Activated CD8-positive, alpha-beta memory T cell treated with anti-CD3 and anti-CD28 coated beads, Interleukin-2, amount 10 ng/mL, durations not matched to agents 7 days and 5 days (primary cell): Measurements from ENCODE around the gene MTRF1. TPM values are rescaled to one million over a fixed set of nuclear protein-coding genes. Genes with fewer than 3 reads are reported as not detected.

Experiments used
- ATAC-seq: fragments of 150-1000 bp; cut with Tn5 transposase; one replicate; pipeline ENCODE4 v1.10.0; 2021; ENCODE audit warnings: moderate library complexity
- CTCF ChIA-PET: fragments of 350-600 bp; sonication (Branson Sonifier 250); formaldehyde crosslinking; loops from one replicate; lab custom pipeline; 2021; ENCODE audit warnings: antibody characterized with exemption; lab: Charles Lee
- DNase-seq: peaks from one replicate; pipeline ENCODE4 v3.0.0-alpha.2; 2020
- H3K27ac Mint-ChIP-seq: one replicate; pipeline ENCODE4 v1.8.0; 2021; ENCODE audit warnings: mild to moderate bottlenecking, mixed read lengths
- H3K27me3 Mint-ChIP-seq: one replicate; pipeline ENCODE4 v1.8.0; 2021; ENCODE audit warnings: mixed read lengths
- H3K36me3 Mint-ChIP-seq: one replicate; pipeline ENCODE4 v1.8.0; 2021; ENCODE audit warnings: mild to moderate bottlenecking, mixed read lengths
- H3K4me1 Mint-ChIP-seq: one replicate; pipeline ENCODE4 v1.8.0; 2021; ENCODE audit warnings: mixed read lengths
- H3K4me3 Mint-ChIP-seq: one replicate; pipeline ENCODE4 v1.8.0; 2021; ENCODE audit warnings: mild to moderate bottlenecking, moderate library complexity, mixed read lengths
- H3K9me3 Mint-ChIP-seq: one replicate; pipeline ENCODE4 v1.8.0; 2022; ENCODE audit warnings: low read depth, mixed read lengths
- total RNA-seq, 2 experiments: library from RNA; stranded (reverse); gene quantifications; one replicate each; pipeline ENCODE4 v1.2.3, GENCODE V29; 2021

MTRF1 gene
- total RNA-seq, 2 experiments from 2014 or later = 22.2 to 23.3 TPM

- no peak for ATAC-seq
- peaks cover 22% of the 10 kb centered on the region for H3K36me3 Mint-ChIP-seq
- peaks cover 11% of the 10 kb centered on the region for H3K9me3 Mint-ChIP-seq
- no peaks in the 10 kb centered on the region for H3K27me3 Mint-ChIP-seq
- no peak overlapping the region for H3K27ac Mint-ChIP-seq
- H3K4me3 Mint-ChIP-seq = no peak overlapping the region
- peaks cover 13% of the 10 kb centered on the region for H3K4me1 Mint-ChIP-seq
- CTCF ChIA-PET = no interaction called here
- no peak for DNase-seq
Measured at GRCh38 chr13:41268764-41269163, 5.4 kb upstream of the MTRF1 start.

- no peak overlapping the region for H3K4me3 Mint-ChIP-seq
- no peak for ATAC-seq
- H3K36me3 Mint-ChIP-seq = peaks cover 25% of the 10 kb centered on the region
- H3K27me3 Mint-ChIP-seq = no peaks in the 10 kb centered on the region
- no peak overlapping the region for H3K27ac Mint-ChIP-seq
- CTCF ChIA-PET = interaction anchor here (1.3 kb wide), 1 partner anchor 11 kb away, joined by 3 read pairs; no protein-coding TSS in a partner anchor
- DNase-seq = no peak
- H3K9me3 Mint-ChIP-seq = peaks cover 11% of the 10 kb centered on the region
- peaks cover 21% of the 10 kb centered on the region for H3K4me1 Mint-ChIP-seq
Measured at GRCh38 chr13:41267106-41267505, 3.7 kb upstream of the MTRF1 start.

- no peak overlapping the region for H3K4me3 Mint-ChIP-seq
- peaks cover 37% of the 10 kb centered on the region for H3K36me3 Mint-ChIP-seq
- H3K9me3 Mint-ChIP-seq = no peaks in the 10 kb centered on the region
- ATAC-seq (no peak), DNase-seq (no peak)
- CTCF ChIA-PET = interaction anchor here (1.1 to 1.8 kb wide), 3 partner anchors 21 to 393 kb away, joined by 3 read pairs; no protein-coding TSS in a partner anchor
- H3K4me1 Mint-ChIP-seq = peaks cover 27% of the 10 kb centered on the region
- no peak overlapping the region for H3K27ac Mint-ChIP-seq
- no peaks in the 10 kb centered on the region for H3K27me3 Mint-ChIP-seq
Measured at GRCh38 chr13:41259875-41260501, 3.4 kb downstream of the MTRF1 start.

GRCh38 chr13:41257535-41257934 lies 5.8 kb downstream of the MTRF1 start:
- Mint-ChIP-seq H3K27ac (no peak overlapping the region), H3K4me3 (no peak overlapping the region), H3K27me3 (no peaks in the 10 kb centered on the region), H3K9me3 (no peaks in the 10 kb centered on the region), H3K4me1 (peaks cover 21% of the 10 kb centered on the region), H3K36me3 (peaks cover 50% of the 10 kb centered on the region)
- DNase-seq = no peak
- CTCF ChIA-PET = interaction anchor here (0.6 to 1.1 kb wide), 2 partner anchors 10 to 28 kb away, joined by 3 to 5 read pairs; no protein-coding TSS in a partner anchor
- no peak for ATAC-seq

- H3K4me1 Mint-ChIP-seq = peaks cover 15% of the 10 kb centered on the region
- no peak for ATAC-seq
- H3K4me3 Mint-ChIP-seq = no peak overlapping the region
- peaks cover 60% of the 10 kb centered on the region for H3K36me3 Mint-ChIP-seq
- CTCF ChIA-PET = interaction anchor here (1.0 kb wide), 1 partner anchor 32 kb away, joined by 3 read pairs; no protein-coding TSS in a partner anchor
- no peak overlapping the region for H3K27ac Mint-ChIP-seq
- no peaks in the 10 kb centered on the region for H3K9me3 Mint-ChIP-seq
- no peaks in the 10 kb centered on the region for H3K27me3 Mint-ChIP-seq
- no peak for DNase-seq
Measured at GRCh38 chr13:41254902-41255301, 8.5 kb downstream of the MTRF1 start.

- CTCF ChIA-PET = interaction anchor here (1.1 kb wide), 1 partner anchor 11 kb away, joined by 3 read pairs; no protein-coding TSS in a partner anchor
- H3K36me3 Mint-ChIP-seq = peaks cover 46% of the 10 kb centered on the region
- ATAC-seq = no peak
- H3K27me3 Mint-ChIP-seq = no peaks in the 10 kb centered on the region
- H3K27ac Mint-ChIP-seq = no peak overlapping the region
- H3K9me3 Mint-ChIP-seq = no peaks in the 10 kb centered on the region
- no peak overlapping the region for H3K4me3 Mint-ChIP-seq
- no peaks in the 10 kb centered on the region for H3K4me1 Mint-ChIP-seq
- DNase-seq = no peak
Measured at GRCh38 chr13:41250993-41251392, 12.4 kb downstream of the MTRF1 start.

- Mint-ChIP-seq H3K9me3 (no peaks in the 10 kb centered on the region), H3K36me3 (peaks cover 26% of the 10 kb centered on the region), H3K27ac (no peak overlapping the region), H3K4me3 (no peak overlapping the region), H3K27me3 (no peaks in the 10 kb centered on the region), H3K4me1 (no peaks in the 10 kb centered on the region)
- CTCF ChIA-PET = interaction anchor here (1.1 kb wide), 1 partner anchor 10 kb away, joined by 3 read pairs; no protein-coding TSS in a partner anchor
- no peak for ATAC-seq
- no peak for DNase-seq
Measured at GRCh38 chr13:41246969-41247680, 16.3 kb downstream of the MTRF1 start.

GRCh38 chr13:41244556-41244955 lies 18.8 kb downstream of the MTRF1 start:
- Mint-ChIP-seq H3K36me3 (peaks cover 10% of the 10 kb centered on the region), H3K27ac (no peak overlapping the region), H3K4me1 (no peaks in the 10 kb centered on the region), H3K4me3 (no peak overlapping the region), H3K27me3 (no peaks in the 10 kb centered on the region), H3K9me3 (no peaks in the 10 kb centered on the region)
- no peak for DNase-seq
- ATAC-seq = no peak
- CTCF ChIA-PET = no interaction called here

GRCh38 chr13:41241626-41242025 lies 21.8 kb downstream of the MTRF1 start:
- ATAC-seq = no peak
- H3K4me3 Mint-ChIP-seq = no peak overlapping the region
- no peaks in the 10 kb centered on the region for H3K4me1 Mint-ChIP-seq
- no peaks in the 10 kb centered on the region for H3K27me3 Mint-ChIP-seq
- no peak overlapping the region for H3K27ac Mint-ChIP-seq
- CTCF ChIA-PET = no interaction called here
- H3K9me3 Mint-ChIP-seq = no peaks in the 10 kb centered on the region
- peaks cover 12% of the 10 kb centered on the region for H3K36me3 Mint-ChIP-seq
- no peak for DNase-seq

GRCh38 chr13:41236369-41236768 lies 27.0 kb downstream of the MTRF1 start:
- Mint-ChIP-seq H3K36me3 (peaks cover 24% of the 10 kb centered on the region), H3K9me3 (no peaks in the 10 kb centered on the region), H3K27ac (no peak overlapping the region), H3K27me3 (no peaks in the 10 kb centered on the region), H3K4me3 (no peak overlapping the region), H3K4me1 (no peaks in the 10 kb centered on the region)
- CTCF ChIA-PET = interaction anchor here (0.8 kb wide), 1 partner anchor 655 kb away, joined by 3 read pairs; no protein-coding TSS in a partner anchor
- DNase-seq (no peak), ATAC-seq (no peak)

- no peaks in the 10 kb centered on the region for H3K9me3 Mint-ChIP-seq
- CTCF ChIA-PET = interaction anchor here (0.9 kb wide), 1 partner anchor 10 kb away, joined by 3 read pairs; no protein-coding TSS in a partner anchor
- H3K36me3 Mint-ChIP-seq = peaks cover 27% of the 10 kb centered on the region
- H3K27ac Mint-ChIP-seq = no peak overlapping the region
- H3K4me3 Mint-ChIP-seq = no peak overlapping the region
- no peaks in the 10 kb centered on the region for H3K27me3 Mint-ChIP-seq
- DNase-seq (no peak), ATAC-seq (no peak)
- no peaks in the 10 kb centered on the region for H3K4me1 Mint-ChIP-seq
Measured at GRCh38 chr13:41232578-41233480, 30.5 kb downstream of the MTRF1 start.

- Mint-ChIP-seq H3K27me3 (no peaks in the 10 kb centered on the region), H3K27ac (no peak overlapping the region), H3K9me3 (no peaks in the 10 kb centered on the region), H3K4me3 (no peak overlapping the region), H3K36me3 (peaks cover 27% of the 10 kb centered on the region), H3K4me1 (no peaks in the 10 kb centered on the region)
- CTCF ChIA-PET = interaction anchor here (0.6 to 1.4 kb wide), 5 partner anchors 9 to 448 kb away, joined by 3 to 5 read pairs (median 3); no protein-coding TSS in a partner anchor
- DNase-seq (no peak), ATAC-seq (no peak)
Measured at GRCh38 chr13:41231786-41232185, 31.6 kb downstream of the MTRF1 start.
